Smooth muscle cell (in vitro differentiated cells): Measurements from ENCODE around the gene NOL7. TPM values are rescaled to one million over a fixed set of nuclear protein-coding genes. Genes with fewer than 3 reads are reported as not detected.

Experiments used
- DNase-seq: peaks from one replicate; lab custom pipeline; 2025; ENCODE audit not compliant: unreplicated experiment; lab: John Stamatoyannopoulos, UW
- H2AFZ ChIP-seq: fragments of 200-600 bp; sonication (generic); 2 replicates; pipeline ENCODE4 v1.6.0; 2016; ENCODE audit warnings: antibody characterized with exemption, low read depth, mild to moderate bottlenecking
- H3F3A ChIP-seq: fragments of 200-600 bp; sonication (generic); 2 replicates; pipeline ENCODE4 v1.6.0; 2017; ENCODE audit warnings: antibody characterized with exemption, low read depth
- H3K27ac ChIP-seq: fragments of 200-600 bp; sonication (generic); 2 replicates; pipeline ENCODE4 v1.5.1; 2016; ENCODE audit warnings: low read depth, mild to moderate bottlenecking
- H3K27me3 ChIP-seq: fragments of 200-600 bp; sonication (generic); 2 replicates; pipeline ENCODE4 v1.6.1; 2016; ENCODE audit warnings: low read depth, mild to moderate bottlenecking
- H3K36me3 ChIP-seq: fragments of 200-600 bp; sonication (generic); 2 replicates; pipeline ENCODE4 v1.5.1; 2016; ENCODE audit warnings: low read depth
- H3K4me1 ChIP-seq: fragments of 200-600 bp; sonication (generic); 2 replicates; pipeline ENCODE4 v1.5.1; 2016; ENCODE audit warnings: low read depth
- H3K4me2 ChIP-seq: fragments of 200-600 bp; sonication (generic); 2 replicates; pipeline ENCODE4 v1.6.0; 2016; ENCODE audit warnings: mild to moderate bottlenecking
- H3K4me3 ChIP-seq: fragments of 200-600 bp; sonication (generic); 2 replicates; pipeline ENCODE4 v1.5.1; 2016; ENCODE audit warnings: mild to moderate bottlenecking
- H3K79me2 ChIP-seq: fragments of 200-600 bp; sonication (generic); 2 replicates; pipeline ENCODE4 v1.6.0; 2016; ENCODE audit warnings: low read depth, mild to moderate bottlenecking
- H3K9ac ChIP-seq: fragments of 200-600 bp; sonication (generic); 2 replicates; pipeline ENCODE4 v1.6.0; 2016; ENCODE audit warnings: low read depth
- H3K9me3 ChIP-seq: fragments of 200-600 bp; sonication (generic); replicated peaks from 2 replicates; pipeline ENCODE4 v1.5.1; 2016; ENCODE audit warnings: low read depth
- H4K20me1 ChIP-seq: fragments of 200-600 bp; sonication (generic); 2 replicates; pipeline ENCODE4 v1.6.0; 2016; ENCODE audit warnings: low read depth
- WGBS: methylation state at CpG from one replicate; pipeline ENCODE4 v1.1.7; 2016; ENCODE audit warnings: low lambda C conversion rate; 5-methylcytosine and 5-hydroxymethylcytosine counted together
- polyA plus RNA-seq: library from polyadenylated mRNA; unstranded; fragments of >200 nt; fragmentation: Nextera tagmentation; extraction: Ambion mirVana; gene quantifications from 2 replicates; pipeline ENCODE4 v1.2.1, GENCODE V29; 2016
- total RNA-seq: library from RNA; depleted of rRNA; stranded (reverse); fragments of >200 nt; gene quantifications from 2 replicates; pipeline ENCODE4 v1.2.3, GENCODE V29; 2014
- TF ChIP-seq, protein P1 (sequence below): fragments of 200-600 bp; sonication (generic); IDR thresholded peaks from 2 replicates; pipeline ENCODE4 v1.5.1; 2017; ENCODE audit warnings: borderline replicate concordance, mild to moderate bottlenecking, antibody characterized with exemption; ENCODE audit not compliant: insufficient read depth, poor library complexity, severe bottlenecking

NOL7 gene
- total and polyA plus RNA-seq, 2 experiments from 2014 or later, result 104 to 120 TPM

DNA sequence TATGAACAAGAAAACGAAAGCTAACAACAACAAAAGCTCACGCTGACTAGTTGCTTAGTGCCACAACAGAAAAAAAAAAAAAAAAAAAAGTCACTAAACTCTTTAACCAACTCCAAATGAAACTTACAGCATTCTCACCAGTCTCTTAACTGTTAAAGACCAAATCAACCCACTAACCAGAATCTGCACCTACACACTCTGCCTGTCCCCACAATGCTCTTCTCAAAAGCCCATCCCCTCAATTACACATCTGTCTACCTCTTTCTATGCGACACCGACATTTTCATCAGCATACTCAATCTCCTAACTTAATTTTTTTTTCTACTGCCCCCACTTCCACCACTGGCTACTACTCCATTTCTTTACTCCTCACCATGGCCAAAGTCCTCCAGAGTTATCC, 34.3 kb downstream of the NOL7 start:
- H3K4me3 ChIP-seq, result no peak overlapping the region
- WGBS, result 100% methylated on average over 4 of the region's 4 CpGs
- no peak overlapping the region for H3K4me2 ChIP-seq
- no peak overlapping the region for H2AFZ ChIP-seq
- H3K36me3 ChIP-seq, result no peaks in the 10 kb centered on the region
- no peaks in the 10 kb centered on the region for H3K4me1 ChIP-seq
- H3K27ac ChIP-seq, result no peak overlapping the region
- H3K9ac ChIP-seq, result no peak overlapping the region
- H3K27me3 ChIP-seq, result no peaks in the 10 kb centered on the region
- H3K9me3 ChIP-seq, result no peaks in the 10 kb centered on the region
- peaks cover 9% of the 10 kb centered on the region for H3K79me2 ChIP-seq
- peaks cover 35% of the 10 kb centered on the region for H4K20me1 ChIP-seq
- TF ChIP-seq, protein P1, sequence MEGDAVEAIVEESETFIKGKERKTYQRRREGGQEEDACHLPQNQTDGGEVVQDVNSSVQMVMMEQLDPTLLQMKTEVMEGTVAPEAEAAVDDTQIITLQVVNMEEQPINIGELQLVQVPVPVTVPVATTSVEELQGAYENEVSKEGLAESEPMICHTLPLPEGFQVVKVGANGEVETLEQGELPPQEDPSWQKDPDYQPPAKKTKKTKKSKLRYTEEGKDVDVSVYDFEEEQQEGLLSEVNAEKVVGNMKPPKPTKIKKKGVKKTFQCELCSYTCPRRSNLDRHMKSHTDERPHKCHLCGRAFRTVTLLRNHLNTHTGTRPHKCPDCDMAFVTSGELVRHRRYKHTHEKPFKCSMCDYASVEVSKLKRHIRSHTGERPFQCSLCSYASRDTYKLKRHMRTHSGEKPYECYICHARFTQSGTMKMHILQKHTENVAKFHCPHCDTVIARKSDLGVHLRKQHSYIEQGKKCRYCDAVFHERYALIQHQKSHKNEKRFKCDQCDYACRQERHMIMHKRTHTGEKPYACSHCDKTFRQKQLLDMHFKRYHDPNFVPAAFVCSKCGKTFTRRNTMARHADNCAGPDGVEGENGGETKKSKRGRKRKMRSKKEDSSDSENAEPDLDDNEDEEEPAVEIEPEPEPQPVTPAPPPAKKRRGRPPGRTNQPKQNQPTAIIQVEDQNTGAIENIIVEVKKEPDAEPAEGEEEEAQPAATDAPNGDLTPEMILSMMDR, result no peak
- H3F3A ChIP-seq, result no peaks in the 10 kb centered on the region
- no peak for DNase-seq

DNA sequence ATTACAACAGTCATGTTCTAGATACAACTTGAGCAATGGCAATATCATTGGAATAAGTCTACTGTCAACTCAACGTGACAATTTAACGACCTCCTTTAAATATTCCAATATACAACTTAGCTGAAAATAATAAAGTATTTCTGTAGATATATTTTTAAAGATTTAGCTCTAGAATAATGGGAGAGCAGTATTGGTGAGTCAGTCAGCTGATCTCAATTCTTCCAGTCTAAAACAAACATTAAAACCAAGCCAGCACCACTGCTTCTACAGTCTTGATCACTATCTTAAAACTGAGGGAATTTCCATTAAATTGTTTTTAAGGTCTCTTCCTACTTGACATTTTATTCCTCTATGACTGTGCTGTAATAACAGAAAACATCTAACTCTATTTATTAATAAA, 38.2 kb downstream of the NOL7 start:
- no peak overlapping the region for H3K4me2 ChIP-seq
- WGBS, result 94% methylated on average over 2 of the region's 2 CpGs
- no peak for DNase-seq

DNA sequence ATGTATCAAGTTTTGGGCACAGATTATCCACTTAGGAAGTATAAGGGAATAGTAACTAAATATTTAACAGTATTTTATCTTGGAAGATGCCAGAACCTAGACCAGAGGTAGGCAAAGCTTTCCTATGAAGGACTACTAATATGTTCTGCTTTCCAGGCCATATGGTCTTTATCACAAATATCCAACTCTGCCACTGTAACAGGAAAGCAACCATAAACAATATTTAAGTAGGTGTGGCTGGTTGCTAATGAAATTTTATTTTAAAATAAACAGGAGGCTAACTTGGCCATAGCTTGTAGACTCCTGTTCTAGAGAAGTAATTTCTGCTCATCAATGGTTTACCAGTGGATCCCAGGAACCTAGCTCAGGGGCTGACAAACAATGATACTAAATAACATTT, 39.4 kb downstream of the NOL7 start:
- TF ChIP-seq, protein P1, result no peak
- H3K4me1 ChIP-seq, result no peaks in the 10 kb centered on the region
- H3F3A ChIP-seq, result no peaks in the 10 kb centered on the region
- H3K27me3 ChIP-seq, result no peaks in the 10 kb centered on the region
- no peak overlapping the region for H3K9ac ChIP-seq
- no peak overlapping the region for H2AFZ ChIP-seq
- H3K4me3 ChIP-seq, result no peak overlapping the region
- DNase-seq, result no peak
- no peak overlapping the region for H3K4me2 ChIP-seq
- peaks cover 54% of the 10 kb centered on the region for H4K20me1 ChIP-seq
- no peaks in the 10 kb centered on the region for H3K36me3 ChIP-seq
- H3K9me3 ChIP-seq, result no peaks in the 10 kb centered on the region
- H3K27ac ChIP-seq, result no peak overlapping the region
- H3K79me2 ChIP-seq, result peaks cover 33% of the 10 kb centered on the region

More for the DNA sequence above, 38.2 kb downstream of the NOL7 start:
- no peaks in the 10 kb centered on the region for H3K27me3 ChIP-seq
- no peaks in the 10 kb centered on the region for H3K4me1 ChIP-seq
- TF ChIP-seq, protein P1, result no peak
- H3K4me3 ChIP-seq, result no peak overlapping the region
- H2AFZ ChIP-seq, result no peak overlapping the region
- no peaks in the 10 kb centered on the region for H3K9me3 ChIP-seq
- no peaks in the 10 kb centered on the region for H3F3A ChIP-seq
- H3K9ac ChIP-seq, result no peak overlapping the region
- H3K36me3 ChIP-seq, result no peaks in the 10 kb centered on the region
- H3K79me2 ChIP-seq, result peaks cover 23% of the 10 kb centered on the region
- peaks cover 53% of the 10 kb centered on the region for H4K20me1 ChIP-seq
- H3K27ac ChIP-seq, result no peak overlapping the region

DNA sequence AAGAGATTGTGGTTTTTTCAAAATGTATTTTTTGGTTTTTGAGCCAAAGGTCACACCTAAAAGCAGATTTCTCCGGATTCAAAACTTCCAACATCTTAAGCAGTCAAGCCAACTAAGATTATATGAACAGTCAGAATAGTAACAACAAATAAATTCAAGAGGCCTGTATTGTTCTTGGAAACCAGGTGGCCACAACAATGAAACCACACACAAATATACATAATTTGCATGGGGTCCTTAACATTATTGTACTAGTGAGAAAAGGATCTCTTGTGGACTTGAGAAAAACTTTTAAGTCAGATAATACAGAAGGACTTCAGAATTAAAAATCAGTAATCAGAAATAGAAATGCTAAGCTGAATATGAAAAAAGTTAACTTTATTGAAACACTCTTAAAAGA, 40.6 kb downstream of the NOL7 start:
- 100% methylated on average over 1 of the region's 1 CpG for WGBS
- no peaks in the 10 kb centered on the region for H3K9me3 ChIP-seq
- no peaks in the 10 kb centered on the region for H3K36me3 ChIP-seq
- H3F3A ChIP-seq, result no peaks in the 10 kb centered on the region
- H4K20me1 ChIP-seq, result peaks cover 64% of the 10 kb centered on the region
- H3K9ac ChIP-seq, result no peak overlapping the region
- TF ChIP-seq, protein P1, result no peak
- DNase-seq, result no peak
- no peak overlapping the region for H2AFZ ChIP-seq
- H3K4me1 ChIP-seq, result no peaks in the 10 kb centered on the region
- no peaks in the 10 kb centered on the region for H3K27me3 ChIP-seq
- no peak overlapping the region for H3K4me3 ChIP-seq
- no peak overlapping the region for H3K4me2 ChIP-seq
- H3K79me2 ChIP-seq, result peaks cover 45% of the 10 kb centered on the region
- no peak overlapping the region for H3K27ac ChIP-seq
